OCI-LY3 (cell line): ENCODE results near the gene ARHGAP8.

Experiments used
- H2AFZ ChIP-seq: fragments of 200-600, 300-600 bp; shearing (Covaris generic); 2 replicates; pipeline ENCODE4 v1.6.0; 2014; ENCODE audit warnings: antibody characterized with exemption, low read depth, low read length
- H3K27ac ChIP-seq: fragments of 200-600, 300-600 bp; sonication (generic); 2 replicates; pipeline ENCODE4 v1.5.1; 2014; ENCODE audit warnings: mild to moderate bottlenecking, low read length, moderate library complexity, mixed read lengths
- H3K27me3 ChIP-seq: fragments of 200-600, 300-600 bp; sonication (generic); 2 replicates; pipeline ENCODE4 v1.6.1; 2014; ENCODE audit warnings: low read depth, low read length, mixed read lengths
- H3K36me3 ChIP-seq: fragments of 200-600, 300-600 bp; sonication (generic); replicated peaks from 2 replicates; pipeline ENCODE3; 2014; ENCODE audit warnings: low read depth, low read length, mixed read lengths
- H3K4me1 ChIP-seq: fragments of 300-600, 200-600 bp; sonication (generic); 2 replicates; pipeline ENCODE4 v1.6.1; 2014; ENCODE audit warnings: low read length, mixed read lengths
- H3K4me2 ChIP-seq: fragments of 200-600, 300-600 bp; sonication (generic); 2 replicates; pipeline ENCODE4 v1.6.1; 2014; ENCODE audit warnings: low read length, mixed read lengths
- H3K4me3 ChIP-seq: fragments of 300-600, 200-600 bp; sonication (generic); 2 replicates; pipeline ENCODE4 v1.5.1; 2014; ENCODE audit warnings: antibody characterized with exemption, mild to moderate bottlenecking, low read length, moderate library complexity
- H3K79me2 ChIP-seq: fragments of 300-600, 200-600 bp; shearing (Covaris generic); 2 replicates; pipeline ENCODE4 v1.6.1; 2014; ENCODE audit warnings: mild to moderate bottlenecking, low read length, mixed read lengths
- H3K9ac ChIP-seq: fragments of 300-600, 200-600 bp; shearing (Covaris generic); 2 replicates; pipeline ENCODE4 v1.6.0; 2014; ENCODE audit warnings: mild to moderate bottlenecking, low read length, moderate library complexity
- H3K9me3 ChIP-seq: fragments of 200-600, 300-600 bp; shearing (Covaris generic); 2 replicates; pipeline ENCODE4 v1.6.1; 2014; ENCODE audit warnings: low read length, mixed read lengths; ENCODE audit not compliant: insufficient read depth
- H4K20me1 ChIP-seq: fragments of 200-600, 300-600 bp; sonication (generic); 2 replicates; pipeline ENCODE4 v1.6.1; 2016; ENCODE audit warnings: low read length, mixed read lengths; ENCODE audit not compliant: insufficient read depth
- CTCF ChIP-seq: fragments of 200-600, 300-600 bp; sonication (generic); IDR thresholded peaks from 2 replicates; pipeline ENCODE4 v1.5.1; 2014; ENCODE audit warnings: antibody characterized with exemption, low read length, low read depth
- EZH2phosphoT487 ChIP-seq: fragments of 200-600 bp; shearing (Covaris generic); IDR thresholded peaks from 2 replicates; pipeline ENCODE4 v1.6.1; 2018; ENCODE audit warnings: antibody characterized with exemption, mixed run types, low read depth

Gene ARHGAP8

GRCh38 chr22:44834065-44834464 is 81.7 kb downstream of the ARHGAP8 start:
- H3K9ac ChIP-seq: no peak overlapping the region
- peaks cover 13% of the 10 kb centered on the region; the same call in 1 of the 2 replicates for H3K27me3 ChIP-seq
- peaks cover 6% of the 10 kb centered on the region for H3K4me1 ChIP-seq
- H3K4me2 ChIP-seq: no peak overlapping the region
- no peaks in the 10 kb centered on the region for H3K79me2 ChIP-seq
- H2AFZ ChIP-seq: no peak overlapping the region
- H3K4me3 ChIP-seq: no peak overlapping the region
- H3K36me3 ChIP-seq: peaks cover 3% of the 10 kb centered on the region
- H3K27ac ChIP-seq: no peak overlapping the region
- peaks cover 9% of the 10 kb centered on the region for H3K9me3 ChIP-seq
- H4K20me1 ChIP-seq: no peaks in the 10 kb centered on the region
- no peak for TF ChIP-seq EZH2phosphoT487
- TF ChIP-seq CTCF: no peak

- Histone ChIP-seq H3K36me3 (peaks cover 3% of the 10 kb centered on the region), H3K27me3 (peaks cover 13% of the 10 kb centered on the region; the same call in 1 of the 2 replicates), H2AFZ (peak overlapping the region; percentile 23; the same call in 1 of the 2 replicates), H3K4me2 (peak overlapping the region; percentile 61), H3K27ac (peak overlapping the region; percentile 46), H3K79me2 (no peaks in the 10 kb centered on the region), H4K20me1 (no peaks in the 10 kb centered on the region), H3K4me1 (peaks cover 6% of the 10 kb centered on the region), H3K9me3 (peaks cover 8% of the 10 kb centered on the region), H3K9ac (no peak overlapping the region), H3K4me3 (peak overlapping the region; percentile 8; the same call in 1 of the 2 replicates)
- no peak for TF ChIP-seq CTCF
- no peak for TF ChIP-seq EZH2phosphoT487
Observed at GRCh38 chr22:44837481-44837880, 85.1 kb downstream of the ARHGAP8 start.

GRCh38 chr22:44838316-44839016 is 86.1 kb downstream of the ARHGAP8 start:
- no peak overlapping the region for H3K4me2 ChIP-seq
- peaks cover 10% of the 10 kb centered on the region; the same call in 1 of the 2 replicates for H3K27me3 ChIP-seq
- H4K20me1 ChIP-seq: no peaks in the 10 kb centered on the region
- no peak overlapping the region for H3K27ac ChIP-seq
- peaks cover 3% of the 10 kb centered on the region for H3K36me3 ChIP-seq
- no peak overlapping the region for H2AFZ ChIP-seq
- H3K4me1 ChIP-seq: peaks cover 6% of the 10 kb centered on the region
- H3K9me3 ChIP-seq: peaks cover 6% of the 10 kb centered on the region
- no peak overlapping the region for H3K9ac ChIP-seq
- no peak overlapping the region for H3K4me3 ChIP-seq
- TF ChIP-seq EZH2phosphoT487 (no peak), CTCF (no peak)
- H3K79me2 ChIP-seq: no peaks in the 10 kb centered on the region

- H3K4me2 ChIP-seq: no peak overlapping the region
Observed at GRCh38 chr22:44839061-44839460, 86.7 kb downstream of the ARHGAP8 start.

More at GRCh38 chr22:44839061-44839460, 86.7 kb downstream of the ARHGAP8 start:
- H3K36me3 ChIP-seq: peaks cover 3% of the 10 kb centered on the region
- no peaks in the 10 kb centered on the region for H3K79me2 ChIP-seq
- no peak overlapping the region for H2AFZ ChIP-seq
- H3K4me1 ChIP-seq: peaks cover 6% of the 10 kb centered on the region
- no peaks in the 10 kb centered on the region for H4K20me1 ChIP-seq
- no peak overlapping the region for H3K4me3 ChIP-seq
- H3K9me3 ChIP-seq: peaks cover 6% of the 10 kb centered on the region
- no peak overlapping the region for H3K27ac ChIP-seq
- 0 out of 2 replicates have a peak, but pooled peaks cover 7% of the 10 kb centered on the region for H3K27me3 ChIP-seq
- TF ChIP-seq CTCF (no peak), EZH2phosphoT487 (no peak)
- no peak overlapping the region for H3K9ac ChIP-seq
